Measurements from ENCODE around the gene RNF125.
"Not testable (repeated sequence)": the region's sequence is repeated elsewhere in the genome, so short reads cannot be mapped to it uniquely, and the experiment has no call there.

The RNF125 gene

DNA sequence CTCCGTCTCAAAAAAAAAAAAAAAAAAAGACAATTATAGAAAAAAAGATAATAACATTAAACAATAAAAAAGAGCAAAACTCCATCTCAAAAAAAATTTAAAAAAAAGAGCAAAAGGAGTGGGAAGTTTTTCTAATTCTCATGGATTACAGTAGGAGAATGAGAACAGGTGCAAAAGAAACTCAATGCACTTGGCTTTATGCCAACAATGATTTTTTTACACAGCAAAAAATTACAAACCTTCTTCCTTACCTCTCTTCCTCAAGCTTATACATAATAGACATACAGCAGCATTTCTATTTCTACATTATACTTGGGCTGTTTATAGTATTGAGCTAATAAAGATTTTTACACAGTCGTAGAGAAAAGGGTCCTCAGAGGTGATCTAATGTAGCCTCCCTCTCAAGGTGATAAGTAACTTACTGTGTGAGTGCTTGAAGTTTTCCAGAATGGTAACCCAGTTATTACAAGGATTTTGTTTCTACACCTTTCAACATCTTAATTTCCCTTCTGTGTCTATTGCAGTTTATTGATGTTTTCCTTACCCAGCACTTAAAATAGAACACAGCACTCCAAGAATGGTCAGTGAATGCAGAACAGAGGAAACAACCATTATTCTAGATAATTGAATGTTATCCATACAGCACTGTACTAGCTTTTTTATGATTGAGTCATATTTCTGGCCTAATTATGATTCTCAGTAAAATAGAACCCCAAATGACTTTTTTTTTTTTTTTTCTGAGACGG, 38.2 kb downstream of the RNF125 start:
- Histone ChIP-seq H3K27me3 (ENCODE audit: control insufficient read depth in 1 of 2, insufficient read depth in 2 of 2, low read length in 2 of 2) (no peaks in the 10 kb centered on the region), H3K27ac (ENCODE audit: low read length) (no peak overlapping the region), H3K9me3 (ENCODE audit: control insufficient read depth in 2 of 2, low read length in 2 of 2) (no peaks in the 10 kb centered on the region), H3K4me1 (ENCODE audit: control insufficient read depth, insufficient read depth, low read length) (no peaks in the 10 kb centered on the region), H3K4me3 (ENCODE audit: low read length in 2 of 2) (no peak overlapping the region), H3K9ac (ENCODE audit: low read length in 2 of 2) (no peak overlapping the region), H3K36me3 (ENCODE audit: control insufficient read depth in 2 of 2, insufficient read depth in 2 of 2, low read length in 2 of 2) (no peaks in the 10 kb centered on the region)

DNA sequence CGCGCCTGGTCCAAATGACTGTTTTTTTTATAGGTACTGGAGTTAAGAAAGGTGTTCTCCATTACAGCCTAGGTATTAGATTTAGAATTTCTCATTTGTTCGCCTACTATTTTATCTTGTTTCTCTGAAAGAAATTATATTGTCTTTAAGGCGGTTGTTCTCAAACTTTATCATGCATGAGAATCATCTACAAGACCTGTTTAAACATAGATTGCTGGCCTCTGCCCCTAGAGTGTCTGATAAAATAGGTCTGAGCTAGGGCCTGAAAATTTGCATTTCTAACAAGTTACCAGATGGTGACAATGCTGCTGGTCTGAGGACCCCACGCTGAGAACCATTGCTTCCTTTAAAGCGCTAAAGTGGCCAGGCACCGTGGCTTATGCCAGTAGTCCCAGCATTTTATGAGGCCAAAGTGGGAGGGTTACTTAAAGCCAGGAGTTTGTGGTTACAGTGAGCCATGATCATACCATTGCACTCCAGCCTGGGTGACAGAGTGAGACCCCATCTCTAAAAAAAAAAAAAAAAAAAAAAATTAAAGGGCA, 39.1 kb downstream of the RNF125 start:
- Histone ChIP-seq H3K27ac (ENCODE audit: low read length) (no peak overlapping the region), H3K36me3 (ENCODE audit: control insufficient read depth in 2 of 2, insufficient read depth in 2 of 2, low read length in 2 of 2) (no peaks in the 10 kb centered on the region), H3K27me3 (ENCODE audit: control insufficient read depth in 1 of 2, insufficient read depth in 2 of 2, low read length in 2 of 2) (no peaks in the 10 kb centered on the region)

DNA sequence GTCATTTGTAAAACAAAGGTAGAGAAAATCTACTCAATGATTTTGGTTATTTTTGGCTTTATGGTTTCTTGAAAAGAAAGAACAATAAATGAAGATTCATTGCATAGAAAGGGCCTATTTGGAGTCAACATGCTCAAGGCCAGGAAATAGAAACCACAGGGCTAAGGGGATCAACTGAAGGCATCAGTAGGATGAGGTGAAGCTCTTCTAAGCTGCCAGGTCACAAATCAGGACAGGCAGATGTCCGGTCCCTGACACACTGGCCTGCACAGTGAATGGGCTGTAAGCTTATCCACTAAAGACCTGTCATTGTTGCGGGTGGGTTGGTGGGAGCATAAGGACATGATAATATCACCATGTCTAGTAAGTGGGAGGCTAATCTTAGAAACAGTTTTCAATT, 41.4 kb downstream of the RNF125 start:
- H3K9ac ChIP-seq (ENCODE audit: low read length in 2 of 2), result no peak overlapping the region
- H3K4me1 ChIP-seq (ENCODE audit: control insufficient read depth, insufficient read depth, low read length), result no peaks in the 10 kb centered on the region
- H3K4me3 ChIP-seq (ENCODE audit: low read length in 2 of 2), result no peak overlapping the region
- H3K36me3 ChIP-seq (ENCODE audit: control insufficient read depth in 2 of 2, insufficient read depth in 2 of 2, low read length in 2 of 2), result no peaks in the 10 kb centered on the region
- H3K27me3 ChIP-seq (ENCODE audit: control insufficient read depth in 1 of 2, insufficient read depth in 2 of 2, low read length in 2 of 2), result no peaks in the 10 kb centered on the region
- H3K27ac ChIP-seq (ENCODE audit: low read length), result no peak overlapping the region
- H3K9me3 ChIP-seq (ENCODE audit: control insufficient read depth in 2 of 2, low read length in 2 of 2), result no peaks in the 10 kb centered on the region

More for the DNA sequence above, 39.1 kb downstream of the RNF125 start:
- Histone ChIP-seq H3K9me3 (ENCODE audit: control insufficient read depth in 2 of 2, low read length in 2 of 2) (no peaks in the 10 kb centered on the region), H3K9ac (ENCODE audit: low read length in 2 of 2) (no peak overlapping the region), H3K4me3 (ENCODE audit: low read length in 2 of 2) (no peak overlapping the region), H3K4me1 (ENCODE audit: control insufficient read depth, insufficient read depth, low read length) (no peaks in the 10 kb centered on the region)

DNA sequence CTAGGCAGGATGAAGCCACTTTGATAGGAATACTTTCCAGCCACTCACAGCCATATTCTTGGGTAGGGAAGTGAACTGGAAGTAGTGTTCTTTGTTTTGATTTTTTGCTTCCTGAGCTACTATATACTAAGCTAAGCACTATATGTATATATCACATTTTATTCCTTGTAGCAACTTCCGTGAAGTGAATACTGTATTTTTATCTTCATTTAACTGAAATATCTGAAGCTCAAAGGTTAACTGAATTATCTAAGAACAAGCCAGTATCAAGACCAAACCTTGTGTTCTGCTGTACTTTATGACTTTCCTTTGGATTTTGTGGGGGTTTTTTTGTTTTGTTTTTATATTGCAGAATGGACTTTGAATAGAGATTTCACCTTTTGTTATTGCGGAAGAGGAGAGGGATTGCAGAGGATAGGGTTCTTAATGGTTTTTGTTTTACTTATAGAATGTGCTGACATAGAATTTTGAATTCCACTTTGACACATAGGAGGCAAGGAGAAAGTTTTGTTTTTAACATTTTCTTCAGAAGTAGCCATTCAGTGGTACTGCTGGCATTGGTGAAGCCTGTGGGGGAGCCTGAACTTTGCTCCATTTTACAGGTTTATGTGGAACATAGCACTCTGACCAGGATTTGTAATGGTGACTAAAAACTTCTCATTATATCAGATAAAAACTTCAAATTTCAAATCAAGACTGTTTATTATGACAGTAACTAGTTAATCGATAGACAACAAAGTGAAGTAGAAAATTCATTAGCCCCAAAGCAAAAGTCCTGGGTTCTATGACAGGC, 48.9 kb downstream of the RNF125 start:
- no peaks in the 10 kb centered on the region for H3K27me3 ChIP-seq (ENCODE audit: control insufficient read depth in 1 of 2, insufficient read depth in 2 of 2, low read length in 2 of 2)
- H3K9ac ChIP-seq (ENCODE audit: low read length in 2 of 2), result no peak overlapping the region
- H3K36me3 ChIP-seq (ENCODE audit: control insufficient read depth in 2 of 2, insufficient read depth in 2 of 2, low read length in 2 of 2), result no peaks in the 10 kb centered on the region
- H3K9me3 ChIP-seq (ENCODE audit: control insufficient read depth in 2 of 2, low read length in 2 of 2), result no peaks in the 10 kb centered on the region
- no peak overlapping the region for H3K4me3 ChIP-seq (ENCODE audit: low read length in 2 of 2)
- H3K27ac ChIP-seq (ENCODE audit: low read length), result no peak overlapping the region
- H3K4me1 ChIP-seq (ENCODE audit: control insufficient read depth, insufficient read depth, low read length), result no peaks in the 10 kb centered on the region

DNA sequence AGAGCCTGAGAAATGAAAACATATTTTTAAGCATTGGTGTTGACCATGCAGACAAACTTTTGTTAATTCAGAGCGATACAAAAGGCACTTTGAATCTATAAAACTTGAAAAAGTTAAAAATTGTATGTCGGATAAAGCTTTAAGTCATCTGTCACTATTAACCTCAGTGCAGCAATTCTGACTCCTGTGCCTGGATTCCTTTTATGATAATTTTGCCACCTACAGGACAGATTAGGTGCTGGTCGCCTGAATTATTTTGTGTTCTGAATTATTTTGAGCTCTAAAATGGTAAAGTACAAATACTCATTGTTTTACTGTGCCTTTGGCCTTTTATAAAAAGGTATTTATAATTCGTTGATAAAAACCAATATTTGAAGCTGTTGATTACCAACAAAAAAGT, 53.7 kb downstream of the RNF125 start:
- Histone ChIP-seq H3K9me3 (ENCODE audit: control insufficient read depth in 2 of 2, low read length in 2 of 2) (no peaks in the 10 kb centered on the region), H3K4me1 (ENCODE audit: control insufficient read depth, insufficient read depth, low read length) (no peaks in the 10 kb centered on the region), H3K27ac (ENCODE audit: low read length) (no peak overlapping the region), H3K4me3 (ENCODE audit: low read length in 2 of 2) (no peak overlapping the region), H3K9ac (ENCODE audit: low read length in 2 of 2) (no peak overlapping the region), H3K36me3 (ENCODE audit: control insufficient read depth in 2 of 2, insufficient read depth in 2 of 2, low read length in 2 of 2) (no peaks in the 10 kb centered on the region), H3K27me3 (ENCODE audit: control insufficient read depth in 1 of 2, insufficient read depth in 2 of 2, low read length in 2 of 2) (no peaks in the 10 kb centered on the region)

DNA sequence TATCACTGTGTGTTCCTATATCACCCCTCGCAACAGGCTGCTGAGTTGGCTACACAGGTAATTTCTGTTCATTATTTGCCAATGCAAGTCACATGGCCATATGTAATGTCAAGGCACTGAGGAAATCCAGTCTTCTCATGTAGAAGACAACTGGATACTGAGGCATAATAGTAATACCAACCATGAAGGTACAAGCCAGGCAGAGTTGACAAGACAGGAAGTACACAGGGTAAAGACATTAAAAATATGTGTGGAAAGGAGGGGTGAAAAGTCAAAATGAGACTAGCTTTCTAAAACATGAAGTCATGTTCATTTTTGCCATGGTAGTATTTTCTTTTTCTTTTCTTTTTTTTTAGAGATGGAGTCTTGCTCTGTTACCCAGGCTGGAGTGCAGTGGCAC, 55.6 kb downstream of the RNF125 start:
- Histone ChIP-seq H3K27ac (ENCODE audit: low read length) (no peak overlapping the region), H3K4me1 (ENCODE audit: control insufficient read depth, insufficient read depth, low read length) (no peaks in the 10 kb centered on the region), H3K9ac (ENCODE audit: low read length in 2 of 2) (no peak overlapping the region), H3K9me3 (ENCODE audit: control insufficient read depth in 2 of 2, low read length in 2 of 2) (no peaks in the 10 kb centered on the region), H3K36me3 (ENCODE audit: control insufficient read depth in 2 of 2, insufficient read depth in 2 of 2, low read length in 2 of 2) (no peaks in the 10 kb centered on the region), H3K27me3 (ENCODE audit: control insufficient read depth in 1 of 2, insufficient read depth in 2 of 2, low read length in 2 of 2) (no peaks in the 10 kb centered on the region), H3K4me3 (ENCODE audit: low read length in 2 of 2) (no peak overlapping the region)

DNA sequence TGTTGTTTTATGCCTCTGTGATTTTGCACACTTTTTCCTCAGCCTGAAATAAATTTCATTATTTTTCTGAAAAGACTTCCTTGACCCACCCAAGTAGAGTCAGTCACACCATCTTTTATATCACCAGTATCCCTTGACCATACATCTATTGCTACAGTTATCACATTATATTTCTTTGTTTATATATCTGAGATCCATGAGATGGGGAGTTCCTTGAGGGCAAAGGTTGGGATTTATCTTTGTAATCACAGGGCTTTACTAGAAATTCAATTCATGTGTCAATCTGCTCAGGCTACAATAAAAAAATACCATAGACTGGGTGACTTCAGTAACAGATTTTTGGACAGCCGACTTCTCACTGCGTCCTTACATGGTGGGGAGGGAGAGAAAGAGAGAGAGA, 60.2 kb downstream of the RNF125 start:
- Histone ChIP-seq H3K27ac (ENCODE audit: low read length) (no peak overlapping the region), H3K27me3 (ENCODE audit: control insufficient read depth in 1 of 2, insufficient read depth in 2 of 2, low read length in 2 of 2) (no peaks in the 10 kb centered on the region), H3K36me3 (ENCODE audit: control insufficient read depth in 2 of 2, insufficient read depth in 2 of 2, low read length in 2 of 2) (no peaks in the 10 kb centered on the region), H3K9me3 (ENCODE audit: control insufficient read depth in 2 of 2, low read length in 2 of 2) (no peaks in the 10 kb centered on the region), H3K4me3 (ENCODE audit: low read length in 2 of 2) (no peak overlapping the region), H3K4me1 (ENCODE audit: control insufficient read depth, insufficient read depth, low read length) (no peaks in the 10 kb centered on the region), H3K9ac (ENCODE audit: low read length in 2 of 2) (no peak overlapping the region)

DNA sequence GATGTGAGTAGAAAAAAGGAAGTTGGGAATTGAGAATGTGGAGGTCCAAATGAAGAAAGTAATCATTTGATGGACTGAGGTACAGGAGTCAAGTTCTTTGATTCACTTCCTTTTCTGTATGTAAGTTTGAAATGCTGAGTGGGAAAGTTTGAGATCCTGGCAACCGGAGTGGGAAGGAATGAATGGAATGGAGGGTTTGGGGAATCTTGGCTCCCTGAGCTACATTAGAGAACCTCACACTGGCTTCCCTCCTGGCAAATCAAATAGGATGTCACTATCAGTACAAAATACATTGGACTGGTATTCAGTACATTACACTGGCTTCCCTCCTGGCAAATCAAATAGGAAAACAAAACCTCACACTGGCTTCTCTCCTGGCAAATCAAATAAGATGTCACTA, 63.3 kb downstream of the RNF125 start:
- Histone ChIP-seq H3K9me3 (ENCODE audit: control insufficient read depth in 2 of 2, low read length in 2 of 2) (no peaks in the 10 kb centered on the region), H3K27ac (ENCODE audit: low read length) (no peak overlapping the region), H3K36me3 (ENCODE audit: control insufficient read depth in 2 of 2, insufficient read depth in 2 of 2, low read length in 2 of 2) (no peaks in the 10 kb centered on the region), H3K27me3 (ENCODE audit: control insufficient read depth in 1 of 2, insufficient read depth in 2 of 2, low read length in 2 of 2) (no peaks in the 10 kb centered on the region), H3K9ac (ENCODE audit: low read length in 2 of 2) (no peak overlapping the region), H3K4me1 (ENCODE audit: control insufficient read depth, insufficient read depth, low read length) (no peaks in the 10 kb centered on the region), H3K4me3 (ENCODE audit: low read length in 2 of 2) (no peak overlapping the region)

DNA sequence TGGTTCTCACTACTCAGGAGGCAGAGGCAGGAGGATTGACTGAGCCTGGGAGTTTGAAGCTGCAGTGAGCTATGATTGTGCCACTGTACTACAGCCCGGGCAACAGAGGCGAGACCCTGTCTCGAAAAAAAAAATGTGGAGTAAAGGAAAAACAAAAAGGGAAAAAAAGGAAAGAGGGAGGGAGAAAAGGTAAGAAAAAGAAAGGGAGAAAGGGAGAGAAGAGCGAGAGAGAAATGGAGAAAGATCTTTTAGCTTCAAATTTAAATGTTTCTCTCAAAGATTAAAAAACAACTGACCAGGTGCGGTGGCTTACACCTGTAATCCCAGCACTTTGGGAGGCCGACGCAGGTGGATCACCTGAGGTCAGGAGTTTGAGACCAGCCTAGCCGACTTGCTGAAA, 65.2 kb downstream of the RNF125 start:
- no peaks in the 10 kb centered on the region for H3K36me3 ChIP-seq (ENCODE audit: control insufficient read depth in 2 of 2, insufficient read depth in 2 of 2, low read length in 2 of 2)
- H3K9me3 ChIP-seq (ENCODE audit: control insufficient read depth in 2 of 2, low read length in 2 of 2), result no peaks in the 10 kb centered on the region
- no peaks in the 10 kb centered on the region for H3K27me3 ChIP-seq (ENCODE audit: control insufficient read depth in 1 of 2, insufficient read depth in 2 of 2, low read length in 2 of 2)
- H3K27ac ChIP-seq (ENCODE audit: low read length), result no peak overlapping the region
- H3K4me3 ChIP-seq (ENCODE audit: low read length in 2 of 2), result no peak overlapping the region
- no peaks in the 10 kb centered on the region for H3K4me1 ChIP-seq (ENCODE audit: control insufficient read depth, insufficient read depth, low read length)
- no peak overlapping the region for H3K9ac ChIP-seq (ENCODE audit: low read length in 2 of 2)

DNA sequence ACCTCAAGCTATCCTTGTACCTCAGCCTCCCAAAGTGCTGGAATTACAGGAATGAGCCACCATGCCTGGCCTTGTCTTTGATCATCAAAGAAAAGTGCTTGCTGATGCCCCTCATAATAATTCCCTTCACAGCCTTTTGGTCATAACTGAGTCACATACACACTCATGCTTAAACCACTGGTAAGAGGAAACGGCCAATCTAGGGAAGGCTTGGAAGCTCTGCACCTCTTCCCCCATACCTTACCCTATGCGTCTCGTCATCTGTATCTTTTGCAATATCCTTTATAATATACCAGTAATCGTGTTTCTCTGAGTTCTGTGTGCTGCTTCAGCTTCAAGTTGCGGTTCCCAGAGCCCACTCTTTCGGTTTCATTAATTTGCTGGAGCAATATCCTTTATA, 68.3 kb downstream of the RNF125 start:
- H3K27ac ChIP-seq (ENCODE audit: low read length), result no peak overlapping the region
- no peaks in the 10 kb centered on the region for H3K36me3 ChIP-seq (ENCODE audit: control insufficient read depth in 2 of 2, insufficient read depth in 2 of 2, low read length in 2 of 2)
- no peaks in the 10 kb centered on the region for H3K9me3 ChIP-seq (ENCODE audit: control insufficient read depth in 2 of 2, low read length in 2 of 2)
- peaks cover 5% of the 10 kb centered on the region for H3K4me1 ChIP-seq (ENCODE audit: control insufficient read depth, insufficient read depth, low read length)
- no peak overlapping the region for H3K4me3 ChIP-seq (ENCODE audit: low read length in 2 of 2)
- H3K9ac ChIP-seq (ENCODE audit: low read length in 2 of 2), result no peak overlapping the region
- H3K27me3 ChIP-seq (ENCODE audit: control insufficient read depth in 1 of 2, insufficient read depth in 2 of 2, low read length in 2 of 2), result no peaks in the 10 kb centered on the region

DNA sequence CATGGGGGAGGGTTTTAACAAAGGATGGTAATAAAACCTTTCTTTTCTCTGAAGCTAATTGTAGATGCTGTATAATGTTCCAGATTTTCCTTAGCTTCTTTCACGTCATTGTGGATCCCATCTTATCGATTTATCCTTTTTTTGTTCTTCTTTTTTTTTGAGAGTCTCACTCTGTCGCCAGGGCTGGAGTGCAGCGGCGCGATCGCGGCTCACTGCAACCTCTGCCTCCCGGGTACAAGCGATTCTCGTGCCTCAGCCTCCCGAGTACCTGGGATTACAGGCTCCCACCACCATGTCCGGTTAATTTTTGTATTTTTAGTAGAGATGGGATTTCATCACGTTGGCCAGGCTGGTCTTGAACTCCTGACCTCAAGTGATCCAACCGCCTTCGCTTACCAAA, 72.2 kb downstream of the RNF125 start:
- not testable (repeated sequence) for H3K4me3 ChIP-seq (ENCODE audit: low read length in 2 of 2); H3K27ac ChIP-seq (ENCODE audit: low read length); H3K27me3 ChIP-seq (ENCODE audit: control insufficient read depth in 1 of 2, insufficient read depth in 2 of 2, low read length in 2 of 2); H3K9ac ChIP-seq (ENCODE audit: low read length in 2 of 2); H3K36me3 ChIP-seq (ENCODE audit: control insufficient read depth in 2 of 2, insufficient read depth in 2 of 2, low read length in 2 of 2); H3K9me3 ChIP-seq (ENCODE audit: control insufficient read depth in 2 of 2, low read length in 2 of 2)
- H3K4me1 ChIP-seq (ENCODE audit: control insufficient read depth, insufficient read depth, low read length), result peaks cover 11% of the 10 kb centered on the region

Data from stomach smooth muscle (tissue), 2 donors.